Motor neuron (in vitro differentiated cells): ENCODE results near the gene PPP4R3C. TPM values are rescaled to one million over a fixed set of nuclear protein-coding genes. Genes with fewer than 3 reads are reported as not detected.
"Not testable (repeated sequence)": the region's sequence is repeated elsewhere in the genome, so short reads cannot be mapped to it uniquely, and the experiment has no call there.

Experiments
- ATAC-seq, 8 experiments: fragments of 200-7000 bp; cut with Tn5 transposase; replicated peaks in 6 of 8; 2 replicates each; pipeline ENCODE4 v1.8.0; 2021; ENCODE audit warnings: mild to moderate bottlenecking in 8 of 8, moderate library complexity in 8 of 8
- H3K27ac ChIP-seq, 2 donors: fragments of 250-450 bp; sonication (Bioruptor Pico); 2 replicates each; pipeline ENCODE4 v1.9.0; 2021; ENCODE audit warnings: antibody characterized with exemption in 2 of 2, mild to moderate bottlenecking in 2 of 2, moderate library complexity in 1 of 2
- H3K4me1 ChIP-seq, 2 donors: fragments of 250-450 bp; sonication (Bioruptor Pico); replicated peaks in 1 of 2; 2 replicates each; pipeline ENCODE4 v1.6.1; 2021; ENCODE audit warnings: antibody characterized with exemption in 2 of 2, mild to moderate bottlenecking in 2 of 2, moderate library complexity in 1 of 2
- H3K4me3 ChIP-seq, 5 donors: fragments of 250-450 bp; sonication (Bioruptor Pico); 2 replicates each; pipeline ENCODE4 v1.9.0; 2021; ENCODE audit warnings: antibody characterized with exemption in 5 of 5, mild to moderate bottlenecking in 5 of 5, moderate library complexity in 4 of 5
- WGBS, 10 experiments: fragments of 450-650 bp; shearing (Covaris generic); methylation state at CpG; one replicate each; pipeline ENCODE4 v1.0.0; 2022; 5-methylcytosine and 5-hydroxymethylcytosine counted together
- in situ Hi-C, 9 experiments: fragments of 400-800 bp; cut with MboI; loops; one replicate each; pipeline ENCODE4 v1.15.0; 2021; ENCODE audit warnings: low sequenced_read_pairs in 9 of 9, low pct_unique_long_range_greater_than_20kb in 2 of 9; ENCODE audit not compliant: unreplicated experiment in 9 of 9
- total RNA-seq, 8 experiments: library from RNA; unstranded; fragments of 300-600 nt; gene quantifications; 2 replicates each; pipeline versions ENCODE4 v1.2.3 to v1.2.4, GENCODE V29; 2022

PPP4R3C gene
- under 1 TPM in 2 of 8 experiments, not detected in 6; 0.09 to 0.19 TPM for total RNA-seq

DNA sequence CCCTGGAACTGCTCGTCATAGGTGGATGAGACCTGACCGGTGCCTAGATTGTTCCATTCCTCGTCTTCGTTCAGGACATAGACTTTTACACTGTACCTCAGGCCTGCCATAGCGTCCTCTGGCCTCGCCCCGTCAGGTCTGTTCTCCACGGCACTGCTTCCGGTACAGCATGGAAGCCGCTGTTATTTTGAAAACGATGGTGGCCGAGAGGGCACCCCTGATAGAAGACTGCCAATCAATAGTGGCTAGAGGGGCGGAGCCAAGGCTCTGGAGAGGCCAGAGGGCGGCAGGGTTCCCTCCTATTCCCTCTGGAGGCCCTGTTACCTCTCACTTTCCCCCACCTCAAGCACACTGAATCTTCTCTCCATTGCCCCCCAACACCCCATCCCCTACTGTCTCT is at the start of gene PPP4R3C:
TSS of gene PPP4R3C (minus strand) at position 155 of the 400 bp plus-strand sequence. CDS start at position 110, 45 bp downstream.
- ATAC-seq, result no peak
- Histone ChIP-seq H3K4me1 (no peaks in the 10 kb centered on the region), H3K27ac (no peak within 1 kb of the TSS), H3K4me3 (no peak within 1 kb of the TSS)
- 30 to 100% (median 73%) methylated on average over 3 to 6 of the region's 14 CpGs; no CpG with 5 or more reads in 6 of the 10 experiments for WGBS, 10 experiments
- in situ Hi-C loops, result no loop called here

DNA sequence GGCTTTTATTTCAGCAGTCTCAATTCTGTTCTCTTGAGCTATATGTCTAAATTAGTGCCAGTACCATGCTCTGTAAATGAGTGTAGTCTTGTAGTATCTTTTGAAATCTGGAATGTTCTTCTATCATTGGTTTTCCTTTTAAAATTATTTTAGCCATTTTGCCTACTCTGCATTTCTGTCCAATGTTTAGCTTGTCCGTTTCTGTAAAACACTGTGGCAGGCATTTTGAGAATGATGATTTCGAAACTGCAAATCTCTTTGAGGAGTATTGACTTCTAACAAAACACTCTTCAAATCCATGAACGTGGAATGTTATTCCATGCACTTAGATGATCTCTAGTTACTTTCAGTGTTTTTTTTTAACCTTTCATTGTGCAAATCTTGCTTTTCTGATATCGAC is 28.3 kb upstream of the PPP4R3C start:
- Histone ChIP-seq H3K27ac (no peak overlapping the region), H3K4me1 (no peaks in the 10 kb centered on the region), H3K4me3 (no peak overlapping the region)
- WGBS, 10 experiments, result 0 to 100% (median 28%) methylated on average over 1 to 4 of the region's 4 CpGs; no CpG with 5 or more reads in 2 of the 10 experiments
- ATAC-seq, result no peak
- in situ Hi-C loops, result no loop called here

DNA sequence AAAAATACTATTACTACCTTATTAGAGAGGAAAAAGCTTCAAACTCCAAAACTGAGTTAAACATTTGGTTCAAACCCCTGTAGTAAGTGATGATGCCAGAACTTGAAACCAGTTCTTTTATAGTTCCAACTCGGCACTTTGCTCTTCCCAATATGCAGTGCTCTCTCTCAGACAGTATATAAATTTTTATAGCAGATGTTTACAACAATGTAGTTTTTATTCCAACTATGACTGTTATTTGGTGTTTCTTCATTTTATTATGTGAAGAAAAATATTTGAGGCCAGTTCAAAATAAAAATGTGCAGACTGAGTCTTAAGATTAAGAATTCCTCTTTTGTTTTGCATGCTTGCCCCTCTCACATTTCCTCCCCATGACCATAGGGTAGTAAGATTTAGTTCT is 2.9 kb upstream of the PPP4R3C start:
- no peak overlapping the region for H3K27ac ChIP-seq
- no peak for ATAC-seq
- no peak overlapping the region for H3K4me3 ChIP-seq
- 0 to 100% (median 63%) methylated on average over 1 of the region's 1 CpG; no CpG with 5 or more reads in 5 of the 10 experiments for WGBS, 10 experiments
- in situ Hi-C loops, result no loop called here
- no peaks in the 10 kb centered on the region for H3K4me1 ChIP-seq

DNA sequence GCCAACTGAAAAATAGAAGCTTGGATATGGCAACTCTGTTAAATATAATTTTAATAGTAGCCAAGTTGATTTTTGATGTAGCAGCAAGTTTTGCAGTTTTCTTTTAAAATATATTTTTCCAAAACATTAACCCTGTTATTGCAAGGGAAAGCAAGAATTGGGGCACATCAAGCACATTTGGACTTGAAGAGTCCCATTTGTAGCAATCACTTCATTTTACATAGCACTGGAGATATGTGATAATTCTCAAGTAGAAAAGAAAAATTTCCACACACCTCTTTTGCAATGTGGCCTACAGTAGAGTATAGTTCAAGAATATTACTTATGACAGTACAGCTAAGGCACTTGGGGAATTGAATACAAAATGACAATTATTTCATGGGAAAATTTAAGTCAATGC is 1.9 kb upstream of the PPP4R3C start:
- Histone ChIP-seq H3K27ac (no peak overlapping the region), H3K4me1 (no peaks in the 10 kb centered on the region), H3K4me3 (no peak overlapping the region)
- no peak for ATAC-seq
- in situ Hi-C loops, result no loop called here

DNA sequence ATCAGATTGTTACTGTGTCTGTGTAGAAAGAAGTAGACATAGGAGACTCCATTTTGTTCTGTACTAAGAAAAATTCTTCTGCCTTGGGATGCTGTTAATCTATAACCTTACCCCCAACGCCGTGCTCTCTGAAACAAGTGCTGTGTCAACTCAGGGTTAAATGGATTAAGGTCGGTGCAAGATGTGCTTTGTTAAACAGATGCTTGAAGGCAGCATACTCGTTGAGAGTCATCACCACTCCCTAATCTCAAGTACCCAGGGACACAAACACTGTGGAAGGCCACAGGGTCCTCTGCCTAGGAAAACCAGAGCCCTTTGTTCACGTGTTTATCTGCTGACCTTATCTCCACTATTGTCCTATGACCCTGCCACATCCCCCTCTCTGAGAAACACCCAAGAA is 4.0 kb downstream of the PPP4R3C start:
- H3K4me1 ChIP-seq, in situ Hi-C loops, H3K4me3 ChIP-seq, ATAC-seq, H3K27ac ChIP-seq: not testable (repeated sequence)
- 0% methylated on average over 1 of the region's 5 CpGs; no CpG with 5 or more reads in 9 of the 10 experiments for WGBS, 10 experiments

DNA sequence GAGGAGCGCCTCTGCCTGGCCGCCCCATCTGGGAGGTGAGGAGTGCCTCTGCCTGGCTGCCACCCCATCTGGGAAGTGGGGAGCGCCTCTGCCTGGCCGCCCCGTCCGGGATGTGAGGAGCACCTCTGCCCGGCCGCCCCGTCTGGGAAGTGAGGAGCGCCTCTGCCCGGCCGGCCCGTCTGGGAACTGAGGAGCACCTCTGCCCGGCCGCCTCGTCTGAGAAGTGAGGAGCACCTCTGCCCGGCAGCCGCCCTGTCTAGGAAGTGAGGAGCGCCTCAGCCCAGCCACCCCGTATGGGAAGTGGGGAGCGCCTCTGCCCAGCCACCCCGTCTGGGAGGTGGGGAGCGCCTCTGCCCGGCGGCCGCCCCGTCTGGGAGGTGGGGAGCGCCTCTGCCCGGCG is 4.6 kb downstream of the PPP4R3C start:
- H3K27ac ChIP-seq, H3K4me3 ChIP-seq, ATAC-seq, H3K4me1 ChIP-seq, in situ Hi-C loops: not testable (repeated sequence)
- no CpG with 5 or more reads among the region's 30 CpGs for WGBS, 10 experiments

DNA sequence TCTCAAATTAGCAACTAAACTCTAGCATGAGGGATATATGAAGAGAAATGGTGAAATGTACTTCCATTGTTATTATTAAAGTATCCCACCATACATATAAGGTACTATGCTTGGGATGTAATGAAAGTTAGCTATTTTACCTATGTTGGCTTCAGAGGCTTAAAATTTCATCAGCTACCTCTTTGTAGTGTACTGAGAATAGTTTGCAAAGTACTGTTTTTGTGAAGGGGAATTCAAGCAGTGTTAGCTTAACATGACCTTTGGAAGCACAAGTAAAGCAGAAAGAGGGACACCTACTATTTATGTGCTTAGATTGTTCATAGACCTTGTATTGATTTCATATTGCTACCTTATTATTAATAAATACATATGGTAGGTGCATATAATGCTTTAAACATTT is 11.8 kb downstream of the PPP4R3C start:
- no peak overlapping the region for H3K27ac ChIP-seq
- in situ Hi-C loops, result no loop called here
- no peak overlapping the region for H3K4me3 ChIP-seq
- ATAC-seq, result no peak
- H3K4me1 ChIP-seq, result no peaks in the 10 kb centered on the region

DNA sequence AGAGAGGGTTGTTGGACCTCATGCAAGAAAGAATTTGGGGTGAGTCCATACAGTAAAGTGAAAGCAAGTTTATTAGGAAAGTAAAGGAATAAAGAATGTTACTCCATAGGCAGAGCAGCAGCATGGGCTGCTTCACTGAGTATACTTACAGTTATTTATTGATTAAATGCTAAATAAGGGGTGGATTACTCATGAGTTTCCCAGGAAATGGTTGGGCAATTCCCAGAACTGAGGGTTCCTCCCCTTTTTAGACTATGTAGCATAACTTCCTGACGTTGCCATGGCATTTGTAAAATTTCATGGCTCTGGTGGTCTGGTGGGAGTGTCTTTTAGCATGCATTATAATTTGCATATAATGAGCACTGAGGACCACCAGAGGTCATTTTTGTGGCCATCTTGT is 16.7 kb downstream of the PPP4R3C start:
- no peaks in the 10 kb centered on the region for H3K4me1 ChIP-seq
- in situ Hi-C loops, result no loop called here
- 0 to 29% methylated on average over 1 of the region's 1 CpG; no CpG with 5 or more reads in 8 of the 10 experiments for WGBS, 10 experiments
- H3K27ac ChIP-seq, result no peak overlapping the region
- H3K4me3 ChIP-seq, result no peak overlapping the region
- ATAC-seq, result peak in 2 of 8 experiments; percentile 19 to 33

DNA sequence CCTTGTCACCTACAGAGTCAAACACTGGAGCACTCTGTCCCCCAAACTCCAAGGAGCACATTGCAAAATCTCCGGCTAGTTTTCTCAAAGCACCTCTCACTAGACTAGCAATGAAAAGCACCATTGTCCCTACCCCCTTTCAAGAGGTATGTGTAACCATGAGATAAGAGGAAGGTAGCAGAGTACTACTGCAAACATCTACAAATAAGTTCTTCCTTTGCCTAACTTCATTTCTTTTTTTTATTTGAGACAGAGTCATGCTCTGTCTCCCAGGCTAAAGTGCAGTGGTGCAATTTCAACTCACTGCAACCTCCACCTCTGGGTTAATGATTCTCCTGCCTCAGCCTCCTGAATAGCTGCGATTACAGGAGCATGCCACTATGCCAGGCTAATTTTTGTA is 17.7 kb downstream of the PPP4R3C start:
- Histone ChIP-seq H3K4me1 (no peaks in the 10 kb centered on the region), H3K27ac (no peak overlapping the region), H3K4me3 (no peak overlapping the region)
- in situ Hi-C loops, result no loop called here
- WGBS, 10 experiments, result 0 to 100% (median 43%) methylated on average over 1 of the region's 2 CpGs; no CpG with 5 or more reads in 4 of the 10 experiments
- no peak for ATAC-seq

DNA sequence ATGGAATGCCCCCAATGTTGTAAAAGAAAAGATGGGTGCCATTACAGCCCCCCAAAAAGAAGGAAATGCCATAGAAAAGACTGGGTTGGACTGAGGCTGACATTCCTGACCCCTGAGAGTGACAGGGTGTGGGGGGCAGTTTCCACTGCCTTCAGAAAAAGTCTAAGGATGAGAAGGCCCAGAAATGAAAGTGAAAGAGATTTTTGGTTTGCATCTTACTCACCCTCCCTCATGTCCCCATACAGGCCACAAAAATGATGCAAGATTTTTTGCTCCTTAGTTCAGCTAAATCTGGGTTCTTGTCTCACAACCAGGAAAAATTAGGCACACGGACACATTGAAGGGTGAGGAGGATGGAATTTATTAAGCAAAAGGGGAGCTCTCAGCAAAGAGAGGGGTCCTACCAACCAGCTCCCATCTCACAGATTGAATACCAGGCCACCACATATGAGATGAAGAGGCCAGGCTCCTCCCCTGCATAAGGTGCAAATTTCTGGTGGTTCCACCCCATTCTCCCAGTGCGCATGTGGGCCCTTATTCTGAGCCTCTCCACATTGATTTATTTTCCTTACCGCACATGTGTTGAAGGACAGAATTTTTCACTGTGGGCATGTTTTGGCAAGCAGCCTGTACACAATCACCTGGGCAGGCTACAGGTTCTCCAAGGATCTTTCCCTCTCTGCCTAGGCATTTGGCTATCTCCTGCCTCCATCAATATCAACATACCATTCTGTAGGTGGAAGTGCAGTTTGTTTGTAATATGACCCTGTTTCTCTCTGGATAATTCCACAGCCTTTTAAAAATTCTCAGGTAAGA is 18.8 kb downstream of the PPP4R3C start:
- no peak overlapping the region for H3K4me3 ChIP-seq
- no peak overlapping the region for H3K27ac ChIP-seq
- peak in 1 of 8 experiments; percentile 40 for ATAC-seq
- H3K4me1 ChIP-seq, result no peaks in the 10 kb centered on the region
- 53 to 100% (median 100%) methylated on average over 1 to 2 of the region's 3 CpGs; no CpG with 5 or more reads in 7 of the 10 experiments for WGBS, 10 experiments
- in situ Hi-C loops, result no loop called here

DNA sequence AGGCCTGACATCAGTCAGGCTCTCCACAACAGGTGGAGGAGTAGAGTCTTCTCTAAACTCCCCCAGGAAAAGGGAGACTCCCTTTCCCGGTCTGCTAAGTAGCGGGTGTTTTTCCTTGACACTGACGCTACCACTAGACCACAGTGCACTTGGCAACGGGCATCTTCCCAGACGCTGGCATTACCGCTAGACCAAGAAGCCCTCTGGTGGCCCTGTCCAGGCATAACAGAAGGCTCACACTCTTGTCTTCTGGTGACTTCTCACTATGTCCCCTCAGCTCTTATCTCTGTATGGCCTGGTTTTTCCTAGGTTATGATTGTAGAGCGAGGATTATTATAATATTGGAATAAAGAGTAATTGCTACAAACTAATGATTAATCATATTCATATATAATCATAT is 20.7 kb downstream of the PPP4R3C start:
- ATAC-seq, in situ Hi-C loops, H3K4me1 ChIP-seq, H3K27ac ChIP-seq, H3K4me3 ChIP-seq: not testable (repeated sequence)
- 0% methylated on average over 1 of the region's 7 CpGs; no CpG with 5 or more reads in 9 of the 10 experiments for WGBS, 10 experiments

DNA sequence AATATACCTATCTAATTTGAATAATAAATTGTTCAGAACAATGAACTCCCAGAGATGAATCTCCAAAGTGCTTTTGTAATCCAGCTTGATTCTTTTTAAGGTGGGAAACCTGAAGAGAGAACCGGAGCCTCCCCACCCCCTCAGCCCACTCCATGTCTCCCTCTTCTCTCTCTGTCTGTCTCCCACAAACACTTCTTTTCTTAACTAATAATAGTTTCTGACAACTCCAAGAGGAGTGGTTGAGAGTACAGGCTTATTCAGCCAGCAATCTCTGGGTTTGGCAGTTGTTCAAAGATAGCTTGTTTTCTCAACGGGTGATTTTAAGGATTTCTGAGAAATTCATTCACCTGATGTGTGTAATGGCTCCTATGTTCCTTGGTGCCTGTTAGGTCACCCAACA is 23.4 kb downstream of the PPP4R3C start:
- 15 to 72% (median 69%) methylated on average over 2 of the region's 2 CpGs; no CpG with 5 or more reads in 7 of the 10 experiments for WGBS, 10 experiments
- in situ Hi-C loops, result no loop called here
- H3K4me3 ChIP-seq, result no peak overlapping the region
- H3K27ac ChIP-seq, result no peak overlapping the region
- H3K4me1 ChIP-seq, result no peaks in the 10 kb centered on the region
- ATAC-seq, result no peak

DNA sequence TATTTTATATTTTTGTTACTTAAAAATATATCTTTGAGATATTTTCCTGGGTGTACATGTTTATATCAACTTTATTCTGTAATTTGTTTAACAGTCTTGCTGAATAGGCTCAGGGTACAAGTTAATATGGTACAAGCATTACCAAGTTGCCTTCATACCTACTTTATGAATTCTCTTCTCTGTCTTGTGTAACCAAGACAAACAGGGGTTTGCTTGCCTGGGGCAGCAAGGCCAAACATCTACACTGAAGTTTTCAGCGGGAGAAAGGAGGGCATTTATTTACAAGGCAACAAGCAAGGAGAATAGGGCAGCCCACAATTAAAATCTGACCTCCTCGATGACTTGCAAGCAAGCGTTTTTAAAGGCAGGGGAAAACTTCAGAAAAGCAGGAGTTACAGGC is 24.2 kb downstream of the PPP4R3C start:
- Histone ChIP-seq H3K27ac (no peak overlapping the region), H3K4me1 (no peaks in the 10 kb centered on the region), H3K4me3 (no peak overlapping the region)
- ATAC-seq, result no peak
- WGBS, 10 experiments, result 20 to 100% (median 33%) methylated on average over 1 to 3 of the region's 3 CpGs; no CpG with 5 or more reads in 6 of the 10 experiments
- in situ Hi-C loops, result no loop called here

DNA sequence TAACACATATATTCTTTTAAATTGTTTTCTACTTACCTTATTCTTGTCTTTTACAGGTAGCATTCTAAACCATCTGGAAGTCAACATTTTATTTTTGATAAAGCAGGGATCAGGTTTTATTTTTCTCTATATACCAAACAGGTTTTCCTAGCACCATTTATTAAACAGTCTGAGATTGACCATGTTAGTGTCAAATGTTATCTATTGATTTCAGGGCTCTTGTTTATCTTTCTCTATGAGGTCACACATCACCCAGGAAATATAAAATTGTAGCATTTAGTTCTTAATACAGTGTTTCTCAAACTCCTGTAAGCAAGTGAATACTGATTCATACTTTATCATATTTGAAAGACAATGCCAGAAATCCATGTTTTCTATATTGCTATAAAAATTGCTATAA is 28.1 kb downstream of the PPP4R3C start:
- H3K27ac ChIP-seq, result no peak overlapping the region
- no peak overlapping the region for H3K4me3 ChIP-seq
- in situ Hi-C loops, result no loop called here
- no peak for ATAC-seq
- H3K4me1 ChIP-seq, result no peaks in the 10 kb centered on the region
